HG03066 (cell line): ENCODE measurements around the gene DUSP6.

Experiments used
- ATAC-seq: cut with Tn5 transposase; IDR thresholded peaks from one replicate; pipeline ENCODE4 v1.9.1; 2021; ENCODE audit warnings: low read depth; ENCODE audit not compliant: unreplicated experiment

Gene DUSP6, protein sequence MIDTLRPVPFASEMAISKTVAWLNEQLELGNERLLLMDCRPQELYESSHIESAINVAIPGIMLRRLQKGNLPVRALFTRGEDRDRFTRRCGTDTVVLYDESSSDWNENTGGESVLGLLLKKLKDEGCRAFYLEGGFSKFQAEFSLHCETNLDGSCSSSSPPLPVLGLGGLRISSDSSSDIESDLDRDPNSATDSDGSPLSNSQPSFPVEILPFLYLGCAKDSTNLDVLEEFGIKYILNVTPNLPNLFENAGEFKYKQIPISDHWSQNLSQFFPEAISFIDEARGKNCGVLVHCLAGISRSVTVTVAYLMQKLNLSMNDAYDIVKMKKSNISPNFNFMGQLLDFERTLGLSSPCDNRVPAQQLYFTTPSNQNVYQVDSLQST

DNA sequence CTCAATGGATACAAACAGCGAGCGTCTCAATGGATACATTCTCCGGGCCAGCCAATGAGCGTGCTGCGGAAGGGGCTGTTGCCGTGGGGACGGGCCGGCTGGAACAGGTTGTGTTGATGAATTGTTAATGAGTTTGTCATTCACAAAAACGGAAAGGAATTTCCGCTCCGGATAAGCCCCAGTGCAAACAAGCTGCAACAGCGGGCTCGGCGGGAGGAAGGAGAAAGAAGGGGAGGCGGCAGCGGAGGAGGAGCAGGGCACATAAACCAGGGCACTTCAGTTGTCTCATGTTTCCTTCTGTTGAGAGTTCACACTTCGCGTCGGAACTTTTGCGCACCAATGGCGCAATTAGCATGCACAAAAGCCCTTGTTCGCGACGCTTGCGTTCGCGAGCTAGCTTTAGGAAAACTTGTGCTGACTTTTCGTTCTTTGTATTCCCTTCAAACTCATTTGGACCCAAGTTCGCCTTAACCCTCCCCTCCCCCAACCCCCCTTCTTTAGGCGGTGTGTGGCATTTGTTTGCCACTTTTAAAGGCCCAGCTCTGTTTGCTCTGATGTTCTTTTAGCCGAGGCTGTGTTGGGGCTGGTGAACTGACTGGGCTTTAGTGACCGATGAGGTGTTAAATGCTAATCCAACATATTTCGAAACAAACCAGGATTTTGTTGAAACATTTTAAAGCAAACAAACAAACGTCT, at the start of gene DUSP6:
Gene DUSP6 (minus strand): TSS at position 10 of the 696 bp plus-strand sequence. CDS start 462 bp downstream, outside the sequence.
- ATAC-seq, result no peak

DNA sequence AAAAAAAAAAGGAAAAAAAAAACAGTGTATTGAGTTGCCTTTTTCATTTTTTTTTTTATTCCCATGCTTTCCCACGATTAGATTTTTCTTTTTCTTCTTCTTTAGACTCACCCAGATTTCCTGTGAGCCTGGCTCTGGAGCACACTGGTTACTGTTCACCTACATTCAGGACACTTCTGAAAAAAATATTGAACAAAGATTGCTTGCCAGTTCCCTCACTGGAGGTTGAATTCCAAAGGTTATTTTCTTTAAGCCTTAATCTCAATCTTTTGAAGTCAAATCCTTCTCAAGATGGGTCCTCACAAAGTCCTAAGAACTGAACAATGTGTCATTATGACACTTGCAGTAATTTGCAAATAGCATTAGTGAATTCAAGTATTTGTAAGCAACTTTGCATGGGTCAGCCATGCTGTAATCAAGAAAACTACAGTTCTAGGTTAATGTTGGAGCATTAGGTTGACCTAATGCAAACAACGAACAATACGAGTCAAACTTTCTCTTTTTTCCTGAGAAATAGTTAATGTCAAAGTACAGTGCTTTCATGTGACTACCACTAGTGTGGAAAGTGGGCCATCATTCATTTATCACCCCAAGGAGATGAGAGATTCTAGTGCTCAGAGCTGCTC, 49.2 kb upstream of the DUSP6 start:
- no peak for ATAC-seq

DNA sequence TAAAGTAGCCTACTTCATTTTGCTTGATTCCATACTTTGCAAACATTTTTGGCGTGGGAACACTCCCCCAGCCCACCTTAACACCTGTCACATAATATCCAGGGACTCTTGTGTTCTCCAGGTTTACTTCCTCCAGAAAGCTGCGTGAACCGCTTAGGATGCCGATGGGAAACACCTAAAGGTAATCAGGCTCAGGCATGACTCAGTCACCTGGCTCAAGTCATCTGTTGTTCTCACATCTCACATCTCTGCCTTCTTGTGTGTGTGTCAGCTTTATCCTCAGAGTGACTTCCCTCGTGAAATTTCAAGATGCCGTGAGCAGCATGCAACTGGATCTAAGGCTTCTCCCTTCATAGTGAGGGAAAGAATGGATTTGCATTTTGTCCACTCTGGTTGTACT, 48.1 kb upstream of the DUSP6 start:
- no peak for ATAC-seq

DNA sequence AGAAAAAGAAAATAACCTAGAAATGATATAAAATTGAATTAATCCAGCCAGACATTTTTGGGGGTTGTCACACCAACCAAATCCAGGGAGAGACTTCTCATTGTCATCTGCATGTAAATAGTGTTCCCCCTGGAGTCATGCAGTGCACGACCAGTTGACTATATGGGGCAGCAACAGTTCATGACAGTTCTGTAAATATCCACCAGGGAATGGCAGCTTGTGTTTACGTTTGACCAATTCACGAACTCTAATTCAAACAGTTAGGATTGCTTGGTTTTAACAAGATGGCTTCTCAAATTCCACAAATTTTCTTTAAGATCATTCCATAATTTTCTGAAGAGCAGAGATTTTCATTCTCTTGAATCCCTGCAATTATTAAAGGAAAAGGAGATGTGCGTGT, 43.4 kb upstream of the DUSP6 start:
- no peak for ATAC-seq

DNA sequence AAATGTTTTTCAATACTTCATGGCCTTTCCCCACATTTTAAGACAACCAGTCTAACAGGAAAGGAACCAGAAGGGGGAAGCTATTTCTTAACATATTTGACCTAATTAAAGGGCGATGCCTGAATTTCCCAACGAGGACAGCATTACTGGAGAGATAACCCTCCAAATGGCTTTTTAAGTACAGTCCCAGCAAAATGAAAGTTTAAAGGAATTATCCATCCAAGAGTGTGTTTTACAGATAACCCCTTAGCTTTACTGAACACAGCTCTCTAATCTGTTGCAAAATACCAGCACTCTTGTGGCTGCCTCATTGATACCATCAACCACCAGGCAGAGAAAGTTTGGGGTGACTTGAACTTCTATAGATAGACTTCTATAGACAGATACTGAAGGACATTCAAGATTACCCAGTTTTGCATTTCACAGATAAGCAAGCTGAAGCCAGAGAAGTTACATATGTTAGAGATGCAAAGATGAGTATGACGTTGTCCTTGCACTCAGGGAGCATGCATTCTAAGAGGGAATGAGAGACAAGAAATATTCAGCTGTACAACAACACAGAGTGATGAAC, 41.3 kb upstream of the DUSP6 start:
- ATAC-seq, result no peak

DNA sequence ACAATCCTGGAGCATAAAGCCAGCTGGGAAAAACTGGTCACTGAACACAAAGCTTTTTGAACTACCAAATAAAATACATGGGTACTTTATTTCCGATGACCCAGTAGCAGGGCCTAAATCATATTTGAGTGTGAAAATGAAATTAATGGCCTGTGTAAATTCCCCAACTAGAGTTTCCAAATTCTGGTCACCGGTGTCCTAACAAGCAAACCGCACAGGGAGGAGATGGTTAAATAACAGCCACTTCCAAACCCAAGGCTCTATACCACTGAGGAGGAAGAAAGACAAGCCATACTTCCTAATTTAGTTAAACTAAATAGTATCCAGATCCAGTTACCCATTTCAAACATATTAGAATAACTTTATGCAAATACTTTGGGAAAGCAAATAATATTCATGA, 40.1 kb upstream of the DUSP6 start:
- ATAC-seq, result no peak

DNA sequence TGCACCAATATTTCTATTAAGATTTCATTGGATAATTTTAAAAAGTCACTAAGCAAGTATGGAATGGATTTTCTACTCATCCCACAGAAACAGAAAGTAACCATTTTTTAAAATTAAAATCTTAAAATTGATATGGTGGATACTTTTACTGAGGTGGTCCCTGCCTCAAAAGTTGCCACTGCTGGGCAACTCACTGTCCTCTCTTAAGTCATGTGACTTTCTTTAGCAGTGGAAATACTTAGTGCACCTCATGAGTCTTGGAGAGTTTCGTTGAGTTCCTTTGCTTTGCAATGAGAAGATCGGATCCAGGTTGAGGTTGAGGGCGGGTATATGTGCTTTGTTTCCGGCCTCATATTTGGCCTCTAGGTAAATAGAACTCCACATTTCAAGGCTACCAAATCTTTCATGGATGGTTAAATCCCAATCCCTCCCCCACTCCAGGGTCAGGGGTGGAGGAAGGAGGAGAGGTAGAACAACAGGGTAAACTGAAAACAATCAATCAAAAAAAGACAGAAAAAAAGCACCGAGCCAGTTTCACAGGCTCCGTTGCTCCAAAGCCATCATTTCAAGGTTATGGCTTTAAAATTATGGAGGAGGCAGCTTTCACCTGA, 39.5 kb upstream of the DUSP6 start:
- no peak for ATAC-seq

DNA sequence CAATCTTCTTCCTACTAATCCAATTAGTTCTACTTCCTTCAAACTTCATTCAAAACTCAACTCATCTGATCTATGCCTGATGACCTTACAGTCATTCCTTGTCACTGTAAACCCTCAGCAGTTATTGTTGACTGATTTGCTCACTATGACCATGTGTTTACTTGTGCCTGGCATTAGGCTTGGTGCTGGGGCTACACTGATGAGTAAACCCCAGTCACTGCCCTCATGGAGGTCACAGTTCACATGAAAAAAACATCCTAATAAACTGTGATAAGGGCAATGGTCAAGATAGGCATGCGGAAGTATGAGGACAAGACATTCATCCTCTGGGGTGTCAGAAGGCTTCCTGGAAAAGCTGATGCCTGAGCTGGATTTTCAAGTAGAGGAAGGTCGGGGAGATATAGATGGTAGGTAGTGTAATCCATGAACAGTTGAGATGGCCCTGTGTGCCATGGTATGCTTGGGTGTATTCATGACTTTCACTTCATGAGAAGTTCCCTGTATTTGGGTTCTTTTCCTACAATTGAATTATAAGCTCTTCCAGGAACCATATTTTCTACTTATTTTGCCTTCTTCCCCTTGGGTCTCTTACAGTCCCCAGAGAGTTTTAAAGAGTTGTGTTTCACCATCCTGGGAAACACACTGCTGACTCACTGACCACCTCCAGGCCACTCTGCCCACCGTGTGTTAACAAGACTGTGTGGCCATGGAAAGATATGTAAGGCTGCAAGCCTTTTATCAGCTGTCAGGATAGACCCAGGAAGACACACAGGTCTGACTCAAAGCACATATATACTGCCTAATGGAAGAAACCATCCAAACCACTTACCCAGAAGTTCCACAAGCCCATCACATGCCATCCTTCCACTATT, 38.7 kb upstream of the DUSP6 start:
- no peak for ATAC-seq

DNA sequence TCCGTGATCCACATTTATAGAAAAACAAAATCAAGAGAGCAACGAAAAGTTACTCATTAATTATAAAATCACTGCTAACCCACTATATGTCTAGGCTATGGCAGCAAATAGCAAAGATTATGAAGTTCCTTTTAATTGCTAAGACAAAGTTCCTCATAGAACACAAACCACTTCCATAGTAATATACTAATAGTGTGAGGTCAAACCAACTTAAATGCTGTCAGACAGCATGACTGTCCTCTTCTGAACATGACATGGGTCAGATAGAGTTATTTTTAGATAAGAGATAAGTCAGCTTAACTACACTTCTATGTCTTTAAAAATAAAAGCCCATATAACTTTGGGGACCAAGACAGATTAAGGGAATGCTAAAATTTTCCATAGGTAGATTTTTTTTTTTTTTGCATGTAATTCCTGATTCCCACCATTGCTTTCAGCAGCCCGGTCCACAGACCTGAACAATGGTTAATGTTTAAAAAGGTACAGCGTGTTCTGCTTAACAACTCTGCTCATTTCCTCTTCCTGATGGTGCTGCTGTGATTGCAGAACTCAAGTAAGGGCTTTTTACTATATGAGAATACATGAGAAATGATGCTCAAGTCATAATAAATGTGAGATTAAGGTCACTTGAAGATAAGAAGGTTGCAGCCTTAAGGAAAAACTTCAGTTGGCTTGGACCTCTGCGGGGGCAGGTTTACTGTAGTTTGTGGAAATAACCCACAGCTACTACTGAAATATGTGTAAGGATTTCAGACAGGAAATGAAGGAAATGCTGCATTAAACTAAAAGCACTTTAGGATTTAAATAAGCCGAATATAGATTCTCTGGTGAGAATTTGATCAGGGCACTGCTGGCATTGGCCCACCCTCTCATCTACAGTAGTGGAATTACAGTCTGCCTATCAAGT, 37.7 kb upstream of the DUSP6 start:
- ATAC-seq, result no peak

DNA sequence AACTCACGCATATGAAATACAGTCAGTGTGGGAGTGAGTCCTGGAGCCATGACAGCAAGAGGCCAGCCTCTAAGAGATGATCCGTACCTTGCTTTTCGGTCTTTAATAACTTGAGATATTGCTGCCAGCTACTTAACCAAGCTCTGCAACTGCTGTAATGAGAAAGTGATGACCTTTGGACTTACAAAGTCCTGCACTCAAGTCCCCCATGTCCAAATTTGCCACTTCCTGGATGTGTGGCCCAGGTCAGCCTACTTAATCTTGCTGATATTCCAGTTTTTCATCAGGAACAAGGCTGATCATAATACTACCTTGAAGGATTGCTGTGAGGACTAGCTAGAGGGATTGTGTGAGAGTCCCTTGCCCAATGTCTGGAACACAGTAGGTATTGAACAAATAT, 33.8 kb upstream of the DUSP6 start:
- no peak for ATAC-seq

DNA sequence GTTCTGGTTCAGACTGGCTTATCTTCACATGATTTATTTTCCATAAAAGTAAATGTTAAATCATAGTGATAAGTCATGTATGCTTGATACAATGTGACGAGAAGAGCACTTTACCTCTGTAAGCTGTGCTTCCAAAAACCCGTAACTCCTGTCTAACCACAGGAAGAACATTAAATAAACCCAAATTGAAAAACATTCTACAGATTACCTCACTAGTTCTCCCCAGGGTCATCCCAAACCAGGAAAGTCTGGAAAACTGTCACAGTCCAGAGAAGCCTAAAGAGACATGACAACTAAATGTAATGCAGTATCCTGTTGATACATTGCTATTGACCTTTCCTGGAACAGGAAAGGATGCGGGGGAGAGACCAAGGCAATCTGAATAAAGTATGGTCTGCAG, 32.5 kb upstream of the DUSP6 start:
- no peak for ATAC-seq

DNA sequence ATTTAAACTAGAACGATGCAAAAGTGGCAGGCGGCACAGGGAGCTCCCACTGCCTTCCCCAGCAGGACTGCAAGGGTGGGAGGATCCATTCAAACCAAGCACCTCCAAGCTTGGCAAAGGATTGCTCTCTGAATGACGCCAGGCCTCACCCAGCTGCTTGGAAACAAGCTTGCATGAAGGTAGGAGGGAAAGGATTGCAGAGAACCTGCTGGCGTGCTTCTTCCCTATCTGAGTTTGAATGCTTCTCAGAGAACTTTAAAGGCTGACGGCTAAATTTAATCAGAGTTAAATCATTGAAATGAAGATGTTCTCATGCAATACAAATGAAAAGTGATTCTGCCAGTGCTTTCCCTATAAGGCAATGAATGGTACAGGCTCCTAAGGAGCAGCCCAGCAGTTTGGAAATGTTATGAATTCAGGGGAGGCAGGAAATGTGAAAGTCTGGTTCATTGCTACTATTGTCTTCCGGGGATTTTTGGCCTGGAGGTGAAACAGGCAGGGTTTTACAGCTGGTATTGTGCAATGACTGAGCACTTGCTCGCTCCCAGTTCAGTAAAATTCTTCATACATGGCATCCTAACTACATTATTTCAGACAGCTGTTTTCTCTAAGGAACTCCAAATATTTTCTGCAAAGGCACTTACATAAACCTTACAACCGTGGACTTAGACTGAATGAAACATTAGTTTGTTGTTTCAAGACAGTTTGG, 31.9 kb upstream of the DUSP6 start:
- no peak for ATAC-seq

DNA sequence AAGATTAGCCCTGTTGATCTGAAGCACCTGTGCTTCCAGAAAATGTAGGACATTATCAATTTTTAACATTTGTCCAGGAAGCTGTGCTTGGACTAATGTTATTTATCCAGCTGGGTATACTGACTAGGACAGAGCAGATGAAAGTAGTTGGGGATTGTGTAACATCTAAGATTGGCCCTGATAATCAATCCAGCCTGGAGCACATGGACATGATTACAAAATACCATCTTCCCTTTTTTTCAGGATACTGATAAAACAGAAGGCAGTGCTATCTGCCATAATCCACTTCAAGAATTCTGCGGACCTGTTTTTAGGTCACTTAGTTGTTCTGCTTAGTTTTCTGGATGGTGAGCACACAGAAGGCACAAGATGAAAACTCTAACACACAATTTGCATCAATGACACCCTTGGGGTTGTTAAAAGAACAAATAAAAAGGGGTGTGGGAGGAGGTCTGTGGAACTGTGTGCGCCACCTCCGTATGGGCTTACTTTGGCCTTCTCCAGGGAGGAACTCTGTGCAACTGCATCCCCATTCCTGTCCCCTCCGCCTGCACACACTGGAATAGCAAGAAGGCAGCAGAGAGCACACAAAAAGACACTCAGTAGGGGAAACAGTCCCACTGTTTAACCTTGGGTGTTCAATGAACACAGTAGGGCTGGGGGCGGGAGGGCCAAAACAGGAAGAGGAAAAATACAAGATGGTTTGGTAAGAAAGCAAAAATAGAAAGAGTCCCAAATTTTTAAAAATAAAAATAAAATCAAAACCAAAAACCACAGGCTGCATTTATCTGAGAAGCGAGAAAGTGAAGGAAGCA, 31.1 kb upstream of the DUSP6 start:
- ATAC-seq, result no peak

DNA sequence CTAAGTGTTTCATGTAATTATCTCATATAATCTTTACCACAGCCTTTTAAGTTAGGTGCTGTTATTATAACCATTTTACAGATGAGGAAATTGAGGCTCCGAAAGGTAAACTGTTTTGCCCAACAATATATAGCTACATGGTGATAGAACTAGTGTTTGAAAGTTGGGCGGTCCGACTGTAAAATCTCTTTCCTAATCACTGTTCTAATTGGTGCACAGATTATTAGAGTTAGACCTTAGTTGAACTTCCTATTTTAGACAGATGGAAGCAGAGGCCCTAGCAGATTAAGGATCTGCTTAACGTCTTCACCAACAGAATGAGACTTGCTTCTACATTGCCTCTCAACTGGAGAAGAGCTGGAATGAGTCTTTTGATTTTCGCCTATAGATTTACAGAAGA, 30.0 kb upstream of the DUSP6 start:
- ATAC-seq, result no peak

DNA sequence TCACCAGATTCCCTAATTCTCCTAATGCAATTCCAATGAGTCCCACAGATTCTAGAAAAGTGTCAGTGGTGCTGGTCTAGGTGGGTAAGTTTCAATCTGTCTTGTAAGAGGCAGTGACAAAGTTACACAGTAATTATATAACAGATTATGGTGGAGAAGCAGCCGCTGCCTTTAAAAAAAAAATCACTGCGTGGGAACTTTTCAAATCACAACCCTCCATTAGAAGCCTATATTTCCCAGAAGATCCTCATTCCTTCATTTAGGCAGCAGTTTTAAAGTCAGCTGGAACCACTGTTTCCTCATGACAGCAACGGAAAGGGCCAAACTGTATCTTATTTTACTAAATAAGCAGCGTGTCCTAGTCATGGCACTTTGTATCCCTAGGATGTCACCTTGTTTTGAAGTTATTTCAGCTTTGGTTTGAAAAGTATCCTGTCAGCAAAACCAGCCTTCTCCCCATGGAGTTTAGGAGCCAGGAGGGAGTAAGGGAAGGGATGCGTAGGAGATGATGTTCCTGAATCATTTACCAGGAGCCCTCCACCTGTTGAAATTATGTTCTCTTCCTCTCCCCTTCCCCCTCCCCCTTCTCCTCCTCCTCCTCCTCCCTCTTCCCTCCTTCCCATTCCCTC, 27.7 kb upstream of the DUSP6 start:
- ATAC-seq, result no peak

DNA sequence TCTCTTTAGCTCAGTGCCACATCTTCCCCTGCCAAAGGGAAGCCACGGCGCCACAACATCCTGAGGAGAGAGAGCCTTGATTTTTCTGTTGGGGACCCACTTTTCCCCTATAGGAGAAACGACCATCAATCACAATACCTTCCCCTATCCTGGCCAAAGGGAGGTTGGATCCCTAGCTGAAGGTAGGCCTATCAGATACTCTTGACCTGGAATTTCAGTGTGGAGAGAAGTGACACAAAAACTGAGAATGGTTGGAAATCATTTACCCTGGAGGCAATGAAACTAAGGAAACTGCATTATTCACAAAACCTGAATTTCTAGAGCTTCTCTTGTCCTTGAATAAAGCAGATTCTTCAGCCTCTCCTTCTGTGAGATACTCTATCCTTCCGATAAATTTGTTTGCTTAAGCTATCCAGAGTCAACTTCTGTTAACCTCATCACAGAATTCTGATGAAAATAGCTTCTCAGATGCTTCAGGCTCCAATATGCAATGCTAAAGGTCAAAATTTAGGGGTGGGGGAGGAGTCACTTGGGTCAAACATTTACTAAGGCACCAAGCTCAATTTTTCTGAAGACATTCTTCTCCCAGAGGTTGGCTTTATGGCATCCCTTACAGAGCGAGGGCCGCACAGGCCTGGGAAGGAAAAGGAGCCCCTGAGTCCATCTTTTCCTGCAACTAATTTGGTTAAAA, 27.0 kb upstream of the DUSP6 start:
- no peak for ATAC-seq

DNA sequence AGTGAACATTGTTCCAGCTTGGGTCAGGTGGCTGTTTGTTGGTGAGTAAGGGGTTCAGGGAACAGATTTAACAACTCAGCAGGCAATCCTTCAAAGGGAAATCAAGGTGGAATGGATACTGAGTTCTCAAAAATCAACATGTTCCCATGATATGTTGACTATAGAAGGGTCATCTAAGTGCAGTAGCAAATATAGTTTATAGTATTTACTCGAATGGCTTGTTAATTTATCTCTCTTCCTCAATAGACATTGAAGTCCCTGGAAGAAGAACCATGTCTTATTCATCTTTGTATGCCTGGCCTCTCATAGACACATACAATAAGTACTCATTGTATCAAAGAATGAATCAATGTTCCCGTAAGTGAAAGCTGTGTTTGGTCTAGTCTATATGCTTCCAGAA, 24.5 kb upstream of the DUSP6 start:
- no peak for ATAC-seq
